HL-60 (cell line): ENCODE data around the gene CCNE1.

Experiments
- CTCF ChIP-seq: IDR thresholded peaks from one replicate; pipeline ENCODE4 v1.5.1; 2011; ENCODE audit warnings: low read length, control low read depth, inconsistent platforms; ENCODE audit not compliant: insufficient read depth
- REST ChIP-seq: IDR thresholded peaks from 2 replicates; pipeline ENCODE4 v1.6.1; 2012; ENCODE audit warnings: low read depth; ENCODE audit not compliant: insufficient replicate concordance

- TF ChIP-seq CTCF (no peak), REST (no peak)
These were observed 30.8 kb downstream of the CCNE1 start for GRCh38 chr19:29842471-29843179.
